Caki2 (cell line): ENCODE results near the gene RBMS1. TPM values are rescaled to one million over a fixed set of nuclear protein-coding genes. Genes with fewer than 3 reads are reported as not detected.

Experiments
- DNase-seq: peaks from one replicate; pipeline ENCODE4 v3.0.0-alpha.2; 2015; ENCODE audit warnings: low read depth
- in situ Hi-C: cut with HindIII; loops from 2 replicates; pipeline ENCODE4 v1.10.0; 2016; ENCODE audit warnings: low sequenced_read_pairs, low pct_unique_long_range_greater_than_20kb, mixed read lengths
- total RNA-seq: library from RNA; depleted of rRNA; stranded (reverse); fragments of >200 nt; shearing (Covaris generic); gene quantifications from 2 replicates; pipeline ENCODE4 v1.2.3, GENCODE V29; 2014; ENCODE audit warnings: low replicate concordance

Gene RBMS1
- total RNA-seq, 1 experiment from 2014 or later = 79.7 TPM

DNA sequence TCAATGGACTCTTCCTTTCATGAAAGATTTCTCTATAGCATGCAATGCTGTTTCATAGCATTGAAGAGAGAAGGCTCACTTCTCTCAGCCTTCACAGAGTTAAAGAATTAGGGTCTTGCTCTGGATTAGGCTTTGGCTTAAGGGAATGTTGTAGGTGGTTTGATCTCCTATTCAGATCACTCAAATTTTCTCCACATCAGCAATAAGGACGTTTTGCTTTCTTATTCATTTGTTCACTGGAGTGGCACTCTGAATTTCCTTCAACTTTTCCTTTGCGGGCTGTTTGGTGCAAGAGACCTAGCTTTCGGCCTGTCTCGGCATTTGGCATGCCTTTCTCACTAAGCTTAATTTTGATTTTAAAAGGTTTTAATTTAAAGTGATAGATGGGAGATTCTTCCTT lies 131.6 kb downstream of the RBMS1 start:
- in situ Hi-C loops = no loop called here
- DNase-seq = no peak

DNA sequence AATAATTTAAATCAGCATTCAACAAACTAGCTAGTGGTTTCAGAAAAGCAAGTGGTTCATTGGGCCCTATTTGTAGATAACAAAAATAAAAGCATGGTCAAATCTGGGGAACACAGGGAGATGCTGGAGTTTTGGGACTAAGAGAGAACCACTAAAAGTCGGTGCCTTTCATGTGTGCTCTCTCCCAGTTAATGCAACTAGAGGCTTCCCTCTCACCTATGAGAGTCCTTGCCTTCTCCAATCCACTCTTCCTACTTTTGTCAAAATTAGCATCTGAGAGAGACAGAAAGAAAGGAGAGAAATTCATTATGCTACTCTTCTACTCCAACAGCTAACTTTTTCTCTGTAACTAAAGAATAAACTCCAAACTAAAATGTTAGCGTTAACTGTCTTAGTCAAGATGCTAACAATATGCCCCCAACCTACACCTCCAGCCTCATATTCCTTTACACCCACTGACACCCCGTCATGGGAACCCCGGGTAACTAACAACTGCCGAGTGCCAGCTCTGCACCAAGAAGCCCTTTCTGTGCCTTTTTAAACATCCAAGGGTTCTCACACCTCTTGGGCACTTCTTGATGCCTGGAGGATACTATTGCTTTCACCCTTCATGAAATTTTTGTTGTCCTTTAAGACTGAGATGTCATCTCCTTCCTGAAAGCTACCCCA lies 133.4 kb downstream of the RBMS1 start:
- DNase-seq = no peak
- in situ Hi-C loops = no loop called here

DNA sequence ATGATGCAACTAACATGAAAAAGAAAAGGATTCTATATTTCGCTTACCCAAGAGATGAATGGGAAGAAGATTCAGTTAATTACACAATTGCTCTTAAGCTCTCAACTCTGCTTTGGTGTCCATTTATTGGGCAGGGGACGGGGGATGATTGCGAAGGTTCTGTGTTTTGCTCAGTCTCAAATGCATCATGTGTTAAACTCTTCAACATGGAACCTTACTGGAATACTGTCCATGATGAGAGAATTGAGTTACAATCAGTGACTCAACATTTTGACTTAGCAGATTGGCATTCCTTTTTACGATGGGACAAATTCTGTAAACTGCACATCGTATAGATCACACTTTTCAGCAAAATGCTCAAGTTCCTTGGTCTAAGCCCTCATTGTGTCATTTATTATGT lies 135.6 kb downstream of the RBMS1 start:
- no peak for DNase-seq
- in situ Hi-C loops = no loop called here

DNA sequence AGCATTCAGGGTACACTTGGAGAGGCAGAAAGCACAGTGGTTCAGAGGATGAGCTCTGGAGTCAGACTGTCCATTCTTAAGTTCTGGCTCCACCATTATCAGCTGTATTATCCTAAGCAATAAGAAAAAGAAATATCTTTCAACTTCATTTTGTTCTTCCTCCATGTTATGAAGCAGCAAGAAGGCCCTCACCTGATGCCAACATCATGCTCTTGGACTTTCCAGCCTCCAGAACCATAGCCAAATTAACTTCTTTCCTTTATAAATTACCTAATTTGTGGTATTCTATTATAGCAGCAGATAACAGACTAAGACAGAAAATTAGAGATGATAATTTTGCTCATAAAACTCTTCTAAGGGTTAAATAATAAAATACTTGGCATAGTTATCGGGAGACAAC lies 137.1 kb downstream of the RBMS1 start:
- in situ Hi-C loops = no loop called here
- no peak for DNase-seq

DNA sequence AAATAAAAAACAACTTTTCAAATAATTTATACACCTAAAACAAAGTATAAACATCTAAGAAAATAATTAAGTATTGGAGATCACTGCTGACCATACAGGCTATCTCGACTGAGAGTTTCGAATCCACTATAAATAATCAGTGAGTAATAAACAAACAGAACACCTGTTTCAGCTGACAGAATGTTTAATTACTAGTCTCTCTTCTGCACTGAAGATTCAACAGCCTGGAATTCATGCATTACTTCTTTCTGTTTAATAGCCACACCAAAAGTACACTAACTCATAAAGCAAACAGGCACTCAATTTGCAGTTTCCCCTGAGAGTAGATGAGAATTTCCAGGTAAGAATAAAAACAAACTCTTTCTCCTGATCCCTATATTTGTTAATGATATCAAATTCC lies 138.5 kb downstream of the RBMS1 start:
- in situ Hi-C loops = no loop called here
- no peak for DNase-seq

DNA sequence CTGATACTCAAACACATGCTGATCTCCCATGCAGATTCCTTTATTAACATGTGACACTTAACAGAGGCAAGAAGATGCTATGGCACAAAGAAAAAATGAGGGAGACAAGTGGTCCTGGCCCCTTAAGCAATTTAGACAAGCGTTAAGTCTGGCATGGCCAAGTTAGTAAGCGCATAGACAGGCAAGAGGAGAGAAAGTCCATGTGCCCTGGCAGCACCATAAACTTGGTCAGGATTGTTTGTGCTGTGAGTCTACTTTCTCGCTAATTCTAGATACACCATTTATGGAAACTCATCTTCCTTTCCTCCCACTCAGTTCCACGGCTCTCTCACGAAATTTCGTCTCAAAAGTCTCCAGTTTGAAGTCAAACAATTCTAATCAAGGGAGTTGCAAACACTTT lies 138.9 kb downstream of the RBMS1 start:
- DNase-seq = no peak
- in situ Hi-C loops = no loop called here

DNA sequence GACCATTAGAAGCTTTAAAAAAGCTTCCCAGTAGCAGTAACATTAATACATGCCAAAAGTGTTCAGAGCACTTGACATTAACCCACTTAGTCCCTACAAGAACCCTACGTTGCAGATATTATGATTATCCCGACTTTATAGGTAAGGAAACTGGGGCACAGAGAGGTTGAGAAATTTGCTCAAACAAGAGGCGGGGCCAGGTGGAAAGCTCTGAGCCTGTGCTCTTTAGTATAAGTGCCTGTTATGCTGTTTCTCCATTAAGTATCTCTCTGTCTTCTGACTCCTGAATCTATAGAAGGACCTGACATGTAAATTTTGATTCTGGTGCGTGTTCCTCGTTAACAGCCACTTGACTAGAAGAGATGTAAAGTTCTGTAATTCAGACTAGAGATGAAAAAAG lies 139.8 kb downstream of the RBMS1 start:
- no peak for DNase-seq
- in situ Hi-C loops = no loop called here

DNA sequence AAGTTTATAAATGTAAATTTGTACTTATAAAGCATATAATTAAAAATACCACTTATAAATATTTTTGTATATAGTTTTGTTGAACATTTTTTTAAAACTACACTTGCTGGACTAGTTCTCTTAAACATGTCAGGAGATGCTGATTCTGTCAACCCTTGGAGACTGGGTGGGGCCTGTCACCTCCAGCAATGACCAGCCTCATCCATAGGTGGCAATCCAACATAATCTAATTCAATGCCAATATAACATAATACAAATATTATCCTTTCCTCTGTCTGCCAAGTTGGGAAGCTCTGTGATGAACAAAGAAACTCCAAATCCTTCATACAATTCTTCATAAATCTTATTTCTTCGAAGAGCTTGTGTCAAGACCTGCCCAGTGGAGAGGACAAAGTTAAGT lies 140.4 kb downstream of the RBMS1 start:
- in situ Hi-C loops = no loop called here
- no peak for DNase-seq

DNA sequence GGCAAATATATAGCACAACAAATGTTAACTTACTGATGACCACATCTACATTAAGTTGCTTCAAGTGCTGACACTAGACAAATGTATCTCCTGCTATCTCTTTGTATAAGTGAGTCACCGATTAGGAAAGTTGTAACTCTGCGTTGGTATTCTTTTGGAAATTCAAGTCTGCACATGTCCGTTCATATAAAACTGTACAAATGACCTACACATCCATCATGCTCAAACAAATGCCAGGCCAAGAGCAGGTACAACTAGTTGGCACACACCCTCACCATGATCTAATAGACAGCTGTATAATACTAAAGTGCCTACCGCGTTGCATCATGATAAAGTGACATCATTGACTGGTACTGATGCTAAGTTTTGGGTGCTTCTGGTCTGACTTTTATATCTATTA lies 141.1 kb downstream of the RBMS1 start:
- peak; percentile 59 for DNase-seq

DNA sequence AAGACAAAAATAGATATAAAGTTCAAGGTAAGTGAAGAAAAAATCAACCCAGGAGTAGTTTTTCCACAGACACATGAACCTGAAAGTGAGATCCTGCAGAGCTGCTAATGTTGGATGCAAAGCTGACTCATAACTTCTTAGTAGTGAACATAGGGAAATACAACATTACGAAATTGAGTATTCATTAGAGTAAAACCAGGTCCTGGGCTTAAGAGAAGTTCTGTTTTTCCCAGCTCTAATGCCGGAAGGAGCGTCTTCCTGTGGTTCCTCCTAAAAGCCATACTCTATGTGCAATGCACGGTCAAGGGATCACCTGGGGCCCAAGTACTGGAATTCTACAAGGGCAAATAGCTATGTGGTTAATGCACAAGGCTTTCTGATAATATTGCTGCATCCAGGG lies 141.7 kb downstream of the RBMS1 start:
- in situ Hi-C loops = no loop called here
- peak; percentile 48 for DNase-seq

More for the DNA sequence above, 141.1 kb downstream of the RBMS1 start:
- in situ Hi-C loops = no loop called here

DNA sequence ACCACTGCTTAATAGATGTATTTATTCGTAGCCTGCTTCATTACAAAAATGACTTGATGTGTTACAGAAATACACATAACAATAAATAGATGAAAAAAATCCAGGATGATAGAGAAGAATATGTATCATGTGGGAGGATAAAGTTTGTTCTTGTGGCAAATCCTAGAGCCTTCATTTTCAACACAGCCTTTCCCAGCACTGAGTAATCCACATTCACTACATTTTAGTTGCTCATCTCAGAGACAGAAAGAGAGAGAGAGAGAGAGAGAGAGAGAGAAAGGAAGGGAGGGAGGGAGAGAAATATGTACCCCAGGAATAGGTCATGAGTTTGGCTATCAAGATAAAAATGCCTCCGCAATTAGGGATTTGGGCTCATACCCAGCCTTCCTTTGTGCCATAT lies 144.3 kb downstream of the RBMS1 start:
- in situ Hi-C loops = no loop called here
- DNase-seq = no peak

DNA sequence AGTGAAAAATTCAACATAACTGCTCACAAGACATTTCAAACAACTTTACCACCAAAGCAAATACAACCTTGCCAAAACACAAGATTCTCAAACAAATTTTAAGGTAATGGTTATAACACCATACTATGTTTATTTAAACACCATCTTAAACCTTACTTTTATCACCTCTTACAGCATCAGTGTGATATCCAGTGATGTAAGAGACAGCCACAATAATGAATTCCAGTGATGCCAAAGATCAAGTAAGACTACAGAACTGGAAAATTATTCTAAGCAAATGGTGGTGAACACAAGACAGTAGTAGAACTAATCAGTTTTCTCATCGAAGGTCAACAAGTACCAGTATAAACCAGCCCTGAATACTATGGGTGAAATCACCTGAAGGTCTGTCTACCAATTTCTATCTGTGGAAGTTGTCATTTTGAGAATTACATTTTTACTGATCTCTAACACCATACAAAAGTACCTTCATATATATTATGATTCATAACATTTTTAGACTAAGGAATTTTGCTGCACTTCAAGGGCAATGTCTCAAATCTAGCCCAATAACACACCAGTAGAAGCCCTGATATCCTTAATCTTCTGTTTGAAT lies 146.2 kb downstream of the RBMS1 start:
- in situ Hi-C loops = no loop called here
- no peak for DNase-seq

DNA sequence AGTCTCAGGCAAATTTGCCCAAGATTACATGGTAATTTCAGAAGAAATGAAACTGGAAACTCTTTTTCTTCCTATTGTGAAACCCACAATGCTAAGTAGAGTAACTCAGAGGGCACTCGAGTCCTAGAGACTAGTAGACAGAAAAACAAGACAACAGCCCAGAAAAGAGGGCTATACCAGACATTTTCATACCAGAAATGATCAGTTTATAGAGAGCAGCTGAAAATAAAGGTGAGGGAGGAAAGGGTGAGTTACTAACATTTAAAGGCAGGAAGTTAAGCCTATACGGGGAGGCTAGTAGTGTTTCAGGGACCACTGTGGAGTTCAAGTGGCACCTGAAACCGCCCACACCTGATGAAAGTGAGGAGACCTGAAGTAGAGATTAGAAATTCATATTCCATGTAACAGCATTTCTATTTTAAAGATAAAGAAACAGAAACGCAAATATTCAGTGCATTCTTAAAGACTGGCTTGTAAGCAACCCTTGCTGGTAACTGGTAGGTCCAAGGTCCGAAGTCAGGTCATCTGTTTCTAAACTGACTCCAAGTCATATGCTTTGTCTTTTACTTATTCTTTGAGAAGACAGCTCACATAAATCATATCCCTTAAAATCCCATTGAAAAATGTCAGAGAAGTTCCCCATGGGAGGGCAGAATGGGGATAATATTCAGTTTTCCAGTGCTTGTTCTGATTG lies 148.4 kb downstream of the RBMS1 start:
- no peak for DNase-seq
- in situ Hi-C loops = no loop called here

DNA sequence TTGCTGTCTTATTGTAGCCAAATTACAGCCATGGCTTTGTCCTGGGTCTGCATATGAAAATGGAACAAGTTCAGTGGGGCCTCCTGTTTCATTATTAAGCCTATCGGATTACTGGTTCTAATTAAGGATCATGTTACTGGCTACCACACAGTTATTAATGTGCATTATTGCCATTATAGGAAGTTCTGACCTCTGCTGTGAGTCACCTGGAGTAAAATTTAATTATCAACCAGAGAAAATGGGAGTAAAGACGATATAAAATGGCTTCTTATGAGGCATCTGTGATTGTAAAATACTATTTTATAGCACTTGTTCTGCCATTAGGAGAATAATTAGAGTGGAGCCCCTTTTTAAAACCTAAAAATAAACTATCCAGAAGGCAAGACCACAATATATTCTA lies 150.2 kb downstream of the RBMS1 start:
- in situ Hi-C loops = no loop called here
- no peak for DNase-seq

DNA sequence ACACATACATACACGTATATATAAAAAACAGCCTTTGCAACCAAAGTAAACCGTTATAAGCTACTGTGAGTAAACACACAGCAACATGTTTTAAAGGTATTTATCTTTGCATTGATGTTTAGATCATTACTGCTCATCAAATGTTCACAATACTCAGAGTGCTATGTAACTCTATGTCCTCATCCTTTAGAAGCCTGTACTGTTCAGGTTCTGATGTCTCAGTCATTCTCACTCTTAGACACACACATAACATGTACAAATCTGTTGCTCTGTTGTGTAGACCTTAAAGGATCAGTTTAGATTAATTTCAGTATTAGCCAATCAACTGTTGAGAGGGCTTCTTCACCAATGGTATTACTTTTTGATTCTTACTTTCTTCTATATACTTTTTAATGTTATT lies 153.9 kb downstream of the RBMS1 start:
- in situ Hi-C loops = no loop called here
- no peak for DNase-seq

DNA sequence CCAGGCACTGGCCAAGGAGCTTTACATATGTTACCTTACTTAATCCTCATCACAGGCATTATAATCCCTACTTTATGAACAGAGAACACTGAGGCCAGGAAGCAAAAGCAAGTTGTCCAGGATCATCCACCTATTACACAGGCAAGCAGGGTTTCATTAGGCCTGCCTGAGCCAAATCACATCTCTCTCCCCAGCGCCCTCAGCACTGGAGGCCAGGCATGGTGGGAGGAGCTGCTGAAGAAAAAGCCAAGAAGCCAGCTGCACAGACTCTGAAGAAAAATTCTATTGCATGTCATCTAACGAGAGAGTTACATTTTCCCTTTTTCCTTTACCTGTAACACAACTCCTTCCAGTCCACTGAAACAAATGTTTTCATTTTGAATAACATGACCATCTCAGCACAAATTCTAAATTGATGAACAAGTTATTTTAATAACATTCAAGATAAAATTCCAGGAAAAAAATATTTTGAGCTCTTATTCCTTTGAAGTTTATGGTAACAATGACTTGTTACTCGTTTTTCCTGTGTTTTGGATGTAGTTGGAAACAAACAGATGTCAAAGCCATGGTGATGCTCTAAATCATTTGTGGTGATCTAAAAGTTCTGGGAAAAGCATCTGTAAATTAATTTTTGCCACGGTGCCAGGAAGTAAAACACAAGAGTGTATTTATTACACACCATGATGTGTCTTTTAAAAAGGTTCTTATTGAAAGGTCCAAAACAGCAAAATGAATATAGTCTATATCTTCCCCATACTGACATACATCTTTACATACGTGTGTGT lies 154.5 kb downstream of the RBMS1 start:
- in situ Hi-C loops = no loop called here
- no peak for DNase-seq

DNA sequence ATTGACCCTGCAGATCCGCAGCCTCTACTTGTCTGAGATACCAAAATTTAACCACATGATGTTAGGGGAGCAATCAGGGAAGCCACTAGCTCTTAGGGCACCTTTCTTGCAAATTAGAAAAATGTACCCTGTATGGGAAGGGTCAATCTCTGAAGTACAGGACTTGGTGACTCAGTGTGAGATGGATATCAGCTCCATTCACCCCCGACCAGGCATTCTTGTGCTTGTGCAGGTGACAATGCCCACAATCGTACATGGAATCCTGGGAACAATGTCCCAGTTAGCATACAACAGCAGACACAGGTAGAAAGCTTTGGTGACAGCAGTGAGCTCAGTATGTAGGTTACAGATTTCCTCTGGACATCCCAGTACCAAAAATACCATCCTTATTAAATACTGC lies 155.9 kb downstream of the RBMS1 start:
- no peak for DNase-seq
- in situ Hi-C loops = no loop called here

DNA sequence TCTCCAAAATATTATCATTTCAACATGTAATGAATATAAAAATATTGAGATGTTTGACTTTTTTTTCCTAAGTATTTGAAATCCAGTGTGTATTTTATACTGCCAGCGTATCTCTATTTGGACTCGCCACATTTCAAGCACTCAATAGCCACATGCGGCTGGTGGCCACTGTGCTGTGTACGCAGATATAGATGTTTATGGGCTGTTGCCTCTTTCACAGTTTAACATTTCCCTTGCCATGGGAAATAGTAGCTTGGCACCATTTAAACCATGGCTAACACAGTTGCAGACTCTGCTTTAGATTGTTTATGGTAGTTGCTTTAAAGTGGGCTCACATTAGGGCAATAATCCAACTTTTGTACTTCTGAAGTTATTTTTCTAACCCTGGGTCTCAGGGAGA lies 157.0 kb downstream of the RBMS1 start:
- in situ Hi-C loops = no loop called here
- DNase-seq = no peak

DNA sequence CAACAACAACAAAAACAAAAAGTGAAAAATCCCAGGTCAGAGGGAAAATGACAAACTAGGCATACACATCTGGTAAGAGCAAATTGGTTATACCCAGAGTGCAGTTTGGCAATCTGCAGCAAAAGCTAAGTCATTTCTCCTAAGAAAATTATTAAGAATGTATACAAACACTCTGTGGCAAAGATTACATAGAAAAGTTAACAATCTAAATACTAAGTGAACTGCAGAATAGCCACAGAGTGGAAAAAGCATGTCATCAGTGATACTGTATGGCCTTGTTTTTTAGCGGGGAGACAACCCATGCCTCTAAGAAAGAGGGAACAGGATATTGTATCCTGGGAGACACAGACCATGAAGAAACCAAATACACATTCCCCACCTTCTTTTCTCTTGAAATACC lies 157.5 kb downstream of the RBMS1 start:
- in situ Hi-C loops = no loop called here
- DNase-seq = no peak
